Parathyroid adenoma (tissue), 2 donors: Measurements from ENCODE around the gene B3GNT7.

ENCODE experiments used
- H2AFZ ChIP-seq: fragments of 300-600 bp; sonication (generic); one replicate; pipeline ENCODE4 v1.7.0; 2017; ENCODE audit warnings: antibody characterized with exemption, mild to moderate bottlenecking
- H3K27ac ChIP-seq: fragments of 300-600 bp; sonication (generic); one replicate; pipeline ENCODE4 v1.7.0; 2017
- H3K27me3 ChIP-seq: fragments of 300-600 bp; sonication (generic); one replicate; pipeline ENCODE4 v1.7.0; 2017; ENCODE audit warnings: low read length; ENCODE audit not compliant: control insufficient read depth, insufficient read depth
- H3K36me3 ChIP-seq: fragments of 300-600 bp; sonication (generic); one replicate; pipeline ENCODE4 v1.7.0; 2017; ENCODE audit warnings: low read length; ENCODE audit not compliant: control insufficient read depth, insufficient read depth
- H3K4me1 ChIP-seq: fragments of 300-600 bp; sonication (generic); one replicate; pipeline ENCODE4 v1.7.0; 2017; ENCODE audit warnings: control low read depth
- H3K4me2 ChIP-seq: fragments of 300-600 bp; sonication (generic); one replicate; pipeline ENCODE4 v1.7.0; 2017; ENCODE audit warnings: low read length
- H3K4me3 ChIP-seq: fragments of 300-600 bp; sonication (generic); one replicate; pipeline ENCODE4 v1.7.0; 2017; ENCODE audit warnings: low read depth, low read length
- H3K79me2 ChIP-seq: fragments of 300-600 bp; sonication (generic); one replicate; pipeline ENCODE4 v1.7.0; 2017; ENCODE audit warnings: control low read depth
- H3K9ac ChIP-seq: fragments of 300-600 bp; sonication (generic); one replicate; pipeline ENCODE4 v1.7.0; 2017; ENCODE audit warnings: mild to moderate bottlenecking
- H3K9me3 ChIP-seq: fragments of 300-600 bp; sonication (generic); one replicate; pipeline ENCODE4 v1.7.0; 2017; ENCODE audit warnings: low read length; ENCODE audit not compliant: control insufficient read depth
- CTCF ChIP-seq: fragments of 300-600 bp; sonication (generic); IDR thresholded peaks from one replicate; pipeline ENCODE4 v1.7.0; 2017; ENCODE audit warnings: antibody characterized with exemption, mild to moderate bottlenecking
- donor health status: primary hyperparathyroidism.

B3GNT7 gene

GRCh38 chr2:231383416-231384108 lies 11.9 kb upstream of the B3GNT7 start:
- Histone ChIP-seq H3K9me3 (no peaks in the 10 kb centered on the region), H3K9ac (no peak overlapping the region), H3K36me3 (no peaks in the 10 kb centered on the region), H3K4me1 (no peaks in the 10 kb centered on the region), H3K79me2 (no peaks in the 10 kb centered on the region), H3K4me3 (no peak overlapping the region), H3K4me2 (no peak overlapping the region), H3K27ac (no peak overlapping the region), H3K27me3 (no peaks in the 10 kb centered on the region), H2AFZ (no peak overlapping the region)
- TF ChIP-seq CTCF, result no peak

GRCh38 chr2:231384109-231384435 lies 11.4 kb upstream of the B3GNT7 start:
- no peaks in the 10 kb centered on the region for H3K36me3 ChIP-seq
- no peaks in the 10 kb centered on the region for H3K4me1 ChIP-seq
- no peaks in the 10 kb centered on the region for H3K27me3 ChIP-seq
- H3K4me3 ChIP-seq, result no peak overlapping the region
- H3K4me2 ChIP-seq, result no peak overlapping the region
- H3K27ac ChIP-seq, result no peak overlapping the region
- no peaks in the 10 kb centered on the region for H3K9me3 ChIP-seq
- no peak for TF ChIP-seq CTCF
- H2AFZ ChIP-seq, result no peak overlapping the region
- H3K79me2 ChIP-seq, result no peaks in the 10 kb centered on the region
- no peak overlapping the region for H3K9ac ChIP-seq

- Histone ChIP-seq H2AFZ (no peak overlapping the region), H3K4me3 (no peak overlapping the region), H3K79me2 (no peaks in the 10 kb centered on the region), H3K27ac (no peak overlapping the region), H3K36me3 (no peaks in the 10 kb centered on the region), H3K4me1 (no peaks in the 10 kb centered on the region), H3K9ac (no peak overlapping the region), H3K27me3 (no peaks in the 10 kb centered on the region), H3K9me3 (no peaks in the 10 kb centered on the region), H3K4me2 (no peak overlapping the region)
- no peak for TF ChIP-seq CTCF
Measured at GRCh38 chr2:231384970-231385369, 10.5 kb upstream of the B3GNT7 start.

- Histone ChIP-seq H3K4me2 (no peak overlapping the region), H3K4me1 (no peaks in the 10 kb centered on the region), H3K27me3 (no peaks in the 10 kb centered on the region)
Measured at GRCh38 chr2:231385429-231385828, 10.1 kb upstream of the B3GNT7 start.

More at GRCh38 chr2:231385429-231385828, 10.1 kb upstream of the B3GNT7 start:
- Histone ChIP-seq H3K4me3 (no peak overlapping the region), H3K79me2 (no peaks in the 10 kb centered on the region), H2AFZ (no peak overlapping the region), H3K36me3 (no peaks in the 10 kb centered on the region), H3K27ac (no peak overlapping the region), H3K9ac (no peak overlapping the region), H3K9me3 (no peaks in the 10 kb centered on the region)
- TF ChIP-seq CTCF, result no peak
